NCI-H2081 treated with DMSO at 0.1 percent for 48 hours (cell line): ENCODE measurements around the gene PDZD7.

Experiments used
- DNase-seq: peaks from one replicate; lab custom pipeline; 2025; lab: John Stamatoyannopoulos, UW

The PDZD7 gene

GRCh38 chr10:101060951-101061623, 30.2 kb upstream of the PDZD7 start:
- DNase-seq, result peak; percentile 47

- DNase-seq, result peak; percentile 73
These were observed 29.4 kb upstream of the PDZD7 start for GRCh38 chr10:101060036-101060950.

- DNase-seq, result no peak
These were observed 25.6 kb upstream of the PDZD7 start for GRCh38 chr10:101056365-101057151.

- no peak for DNase-seq
These were observed 24.5 kb upstream of the PDZD7 start for GRCh38 chr10:101055411-101055810.

GRCh38 chr10:101054876-101055275, 23.9 kb upstream of the PDZD7 start:
- DNase-seq, result no peak

- DNase-seq, result no peak
These were observed 23.4 kb upstream of the PDZD7 start for GRCh38 chr10:101054351-101054750.

GRCh38 chr10:101053516-101053915, 22.6 kb upstream of the PDZD7 start:
- DNase-seq, result no peak

GRCh38 chr10:101052285-101052684, 21.4 kb upstream of the PDZD7 start:
- no peak for DNase-seq

GRCh38 chr10:101050208-101051069, 19.5 kb upstream of the PDZD7 start:
- DNase-seq, result peak; percentile 18

GRCh38 chr10:101047961-101048892, 17.3 kb upstream of the PDZD7 start:
- peak; percentile 30 for DNase-seq

GRCh38 chr10:101047268-101047667, 16.3 kb upstream of the PDZD7 start:
- no peak for DNase-seq

- DNase-seq, result no peak
These were observed 15.7 kb upstream of the PDZD7 start for GRCh38 chr10:101046332-101047238.

GRCh38 chr10:101044117-101044516, 13.2 kb upstream of the PDZD7 start:
- DNase-seq, result no peak

GRCh38 chr10:101043363-101043707, 12.4 kb upstream of the PDZD7 start:
- no peak for DNase-seq

- DNase-seq, result peak; percentile 23
These were observed 11.9 kb upstream of the PDZD7 start for GRCh38 chr10:101042667-101043362.

GRCh38 chr10:101042118-101042517, 11.2 kb upstream of the PDZD7 start:
- no peak for DNase-seq

GRCh38 chr10:101041252-101041761, 10.4 kb upstream of the PDZD7 start:
- DNase-seq, result no peak

- no peak for DNase-seq
These were observed 9.9 kb upstream of the PDZD7 start for GRCh38 chr10:101040851-101041250.

GRCh38 chr10:101040061-101040460, 9.1 kb upstream of the PDZD7 start:
- DNase-seq, result no peak
